ENCODE measurements around the gene GET3.
"Not testable (repeated sequence)": the region's sequence is repeated elsewhere in the genome, so short reads cannot be mapped to it uniquely, and the experiment has no call there.

GET3 gene

GRCh38 chr19:12715929-12716328 is 21.4 kb upstream of the GET3 start:
- DNase-seq (ENCODE audit: low read depth) = no peak

- DNase-seq (ENCODE audit: low read depth) = no peak
These were observed 17.0 kb upstream of the GET3 start for GRCh38 chr19:12720296-12720695.

DNA sequence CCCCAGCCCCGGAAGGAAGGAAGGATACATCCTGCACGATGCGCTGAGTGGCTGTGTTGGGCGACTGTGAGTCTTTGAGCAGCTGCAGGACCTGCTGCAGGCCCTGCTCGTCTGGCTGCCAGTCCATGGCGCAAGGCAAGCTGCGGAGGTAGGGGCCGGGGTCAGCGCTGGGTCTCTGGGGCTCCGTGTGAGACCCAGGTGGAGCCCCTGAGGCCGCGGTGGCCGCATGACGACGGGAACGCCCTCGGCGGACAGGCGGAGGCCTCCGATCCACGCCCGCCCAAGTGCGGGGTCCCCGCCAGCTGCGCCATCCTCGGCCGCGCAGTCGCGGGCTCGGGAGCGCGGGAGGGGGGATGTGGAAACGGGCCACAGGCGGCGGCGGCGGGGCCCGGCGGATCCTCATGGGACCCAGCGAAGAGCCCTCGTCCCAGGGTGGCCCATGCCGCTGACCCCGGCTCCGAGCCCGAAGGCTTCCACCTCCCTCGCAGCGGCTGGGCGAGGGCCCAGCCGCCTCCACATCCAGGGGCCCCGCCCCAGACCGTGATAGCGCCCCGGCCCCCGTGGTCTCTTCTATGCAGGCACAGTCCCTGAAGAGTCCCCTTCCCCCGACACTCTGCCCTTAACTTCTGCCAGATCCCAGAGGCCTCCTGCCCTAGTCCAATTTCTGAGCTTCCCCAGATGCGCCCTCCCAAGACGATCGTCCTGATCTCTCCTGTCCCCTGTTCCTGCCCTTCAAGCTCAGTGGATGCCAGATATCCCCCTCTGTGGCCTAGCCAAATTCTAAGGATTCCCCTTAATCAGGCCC is 16.2 kb upstream of the GET3 start:
- DNase-seq (ENCODE audit: low read depth) = no peak

- DNase-seq (ENCODE audit: low read depth) = peak; percentile 38
These were observed 15.4 kb upstream of the GET3 start for GRCh38 chr19:12721656-12722565.

- DNase-seq (ENCODE audit: low read depth) = peak; percentile 88
These were observed 14.5 kb upstream of the GET3 start for GRCh38 chr19:12722566-12723380.

- no peak for DNase-seq (ENCODE audit: low read depth)
These were observed 14.0 kb upstream of the GET3 start for GRCh38 chr19:12723381-12723640.

DNA sequence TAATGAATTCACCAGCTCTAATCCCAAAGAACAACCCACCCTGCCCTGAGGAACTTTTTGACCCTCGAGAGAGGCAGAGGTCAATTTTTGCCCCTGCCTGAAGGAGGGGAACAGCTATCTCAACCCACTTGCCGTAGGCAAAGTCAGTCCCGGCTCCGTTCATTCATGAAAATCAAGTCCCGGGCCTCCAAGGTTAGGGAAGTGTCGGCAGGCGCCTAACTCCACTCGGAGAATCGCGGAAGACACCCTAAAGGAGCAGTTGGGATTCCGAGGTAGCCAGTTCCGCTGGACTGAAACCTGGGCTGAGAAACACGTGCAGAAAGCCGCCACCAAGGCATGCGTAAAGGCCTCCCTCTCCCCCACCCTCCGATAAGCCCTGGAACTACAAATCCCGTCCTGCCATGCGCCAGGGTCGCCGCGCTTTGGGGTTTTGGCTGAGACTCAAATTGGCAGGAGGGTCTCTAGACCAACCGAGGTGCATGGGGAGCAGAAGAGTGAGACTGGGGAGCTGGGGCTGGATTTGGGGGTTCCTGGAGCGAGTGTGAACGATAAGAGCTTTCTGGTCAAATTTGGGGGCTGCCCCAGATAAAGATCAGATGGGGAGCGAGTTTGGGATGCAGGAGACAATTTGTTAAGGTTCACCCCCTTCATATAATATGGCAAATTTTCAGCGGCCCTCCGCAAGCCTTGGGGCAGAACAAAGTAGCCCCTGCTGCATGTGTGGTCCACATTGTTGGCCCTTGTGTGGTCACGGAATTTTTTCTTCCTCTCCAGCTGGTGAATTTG is 13.5 kb upstream of the GET3 start, which contains the start of gene TNPO2:
Gene TNPO2 (minus strand): TSS at position 292 of the 786 bp plus-strand sequence. CDS start 2,955 bp downstream, outside the sequence.
- peak; percentile 52 for DNase-seq (ENCODE audit: low read depth)

GRCh38 chr19:12725612-12726011 is 11.7 kb upstream of the GET3 start:
- DNase-seq (ENCODE audit: low read depth) = not testable (repeated sequence)

DNA sequence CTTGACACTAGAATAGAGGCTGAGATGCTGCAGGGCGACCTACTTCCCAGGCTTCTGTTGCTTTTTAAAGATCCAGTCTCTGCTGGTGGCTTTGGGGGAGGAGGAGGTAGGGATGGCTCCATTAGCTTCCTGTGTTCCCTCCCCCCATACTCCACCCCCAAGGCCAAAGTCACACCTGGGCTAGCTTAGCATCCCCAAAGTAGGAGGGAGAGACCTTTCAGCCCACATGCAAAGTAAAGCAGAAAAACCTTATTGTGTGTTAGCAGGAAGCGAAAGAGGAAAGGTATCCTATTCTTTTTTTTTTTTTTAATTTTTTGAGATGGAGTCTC is 10.3 kb upstream of the GET3 start:
- no peak for DNase-seq (ENCODE audit: low read depth)

DNA sequence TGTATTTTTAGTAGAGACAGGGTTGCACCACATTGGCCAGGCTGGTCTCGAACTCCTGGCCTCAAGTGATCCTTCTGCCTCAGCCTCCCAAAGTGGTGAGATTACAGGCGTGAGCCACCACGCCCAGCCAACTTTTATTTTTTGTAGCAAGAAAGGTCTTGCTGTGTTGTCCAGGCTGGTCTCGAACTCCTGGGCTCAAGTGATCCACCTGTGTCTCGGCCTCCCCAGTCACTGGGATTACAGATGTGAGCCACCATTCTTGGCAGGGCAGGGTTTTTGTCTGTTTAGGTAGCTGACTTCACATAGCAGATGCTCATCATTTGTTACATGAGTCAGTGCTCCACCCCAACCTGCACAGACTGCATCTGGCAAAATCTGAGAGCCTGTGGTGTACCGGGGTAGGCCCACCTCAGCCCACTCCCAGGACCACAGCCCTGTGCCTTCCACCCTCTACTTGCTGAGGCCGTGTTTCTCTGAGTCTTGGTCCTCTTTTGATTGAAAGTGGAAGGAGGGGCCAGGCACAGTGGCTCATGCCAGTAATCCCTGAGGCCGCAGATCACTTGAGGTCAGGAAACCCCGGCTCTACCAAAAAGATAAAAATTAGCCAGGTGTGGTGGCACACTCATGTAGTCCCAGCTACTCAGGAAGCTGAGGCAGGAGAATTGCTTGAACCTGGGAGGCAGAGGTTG is 9.4 kb upstream of the GET3 start:
- no peak for DNase-seq (ENCODE audit: low read depth)

DNA sequence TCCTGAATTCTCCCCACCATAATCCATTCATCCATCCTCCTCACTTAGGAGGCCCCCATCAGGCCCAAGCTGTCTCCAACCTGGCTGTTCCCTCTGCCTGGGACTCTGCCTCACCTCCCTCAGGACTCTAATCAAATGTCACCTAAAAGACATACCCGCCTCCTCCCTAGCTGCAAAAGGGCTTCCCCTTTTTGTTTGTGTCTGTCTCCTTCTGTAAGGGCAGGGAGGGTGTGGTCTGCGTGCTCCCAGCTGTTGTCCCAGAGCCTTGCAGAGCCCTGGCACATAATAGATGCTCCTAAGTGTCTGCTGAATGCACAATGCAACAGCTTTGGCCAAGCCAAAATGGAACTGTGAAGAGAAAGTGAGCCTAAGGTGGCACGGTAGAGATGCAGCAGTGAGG is 7.2 kb upstream of the GET3 start:
- DNase-seq (ENCODE audit: low read depth) = no peak

DNA sequence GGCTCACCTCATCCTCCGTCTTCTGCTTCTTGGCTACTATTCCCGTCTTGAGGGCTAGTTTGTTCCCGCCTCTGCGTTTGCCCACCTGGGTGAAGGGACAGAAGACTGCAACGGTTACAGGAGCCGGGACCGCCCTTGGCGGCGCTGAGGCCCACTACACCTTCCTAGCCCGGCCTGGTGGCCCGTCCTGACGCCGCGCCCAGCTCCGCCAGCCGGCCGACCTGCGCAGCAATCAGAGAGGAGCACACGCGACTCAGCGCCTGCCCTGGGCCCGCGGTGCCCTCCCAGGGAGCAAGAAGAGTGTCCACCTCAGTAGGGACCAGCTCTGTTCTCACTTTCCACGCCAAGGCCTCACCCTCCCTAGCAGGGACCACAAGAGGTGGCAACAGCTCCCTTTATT is 6.0 kb upstream of the GET3 start:
- no peak for DNase-seq (ENCODE audit: low read depth)

GRCh38 chr19:12733369-12734214 is 3.7 kb upstream of the GET3 start:
- DNase-seq (ENCODE audit: low read depth) = no peak

DNA sequence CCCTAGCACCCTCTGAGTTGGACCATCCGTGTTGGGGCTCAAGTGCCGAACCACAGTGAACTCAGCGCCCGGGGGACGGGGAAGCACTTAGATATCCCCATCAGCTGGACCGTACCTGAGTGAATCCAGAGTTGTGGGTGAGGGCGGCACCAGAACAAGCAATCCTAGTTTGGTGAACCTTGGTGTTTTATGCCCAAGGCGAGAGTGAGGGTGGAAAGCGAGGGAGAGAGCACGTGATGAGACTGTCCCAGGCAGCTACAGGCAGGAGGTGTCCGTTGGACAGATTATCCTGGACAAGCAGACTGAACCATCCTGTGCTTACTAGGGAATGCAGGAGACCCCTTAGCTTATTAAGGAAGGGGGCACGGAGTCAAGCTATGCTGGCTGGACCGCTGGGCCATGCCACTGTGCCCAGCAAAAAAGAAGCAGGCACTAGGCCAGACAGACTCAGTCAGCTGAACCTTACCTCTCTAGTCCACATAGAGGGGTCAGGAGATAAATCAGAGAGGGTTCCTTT is 596 bp downstream of the GET3 start:
- DNase-seq (ENCODE audit: low read depth) = no peak

GRCh38 chr19:12745166-12745897 is 8.0 kb downstream of the GET3 start:
- DNase-seq (ENCODE audit: low read depth) = no peak

DNA sequence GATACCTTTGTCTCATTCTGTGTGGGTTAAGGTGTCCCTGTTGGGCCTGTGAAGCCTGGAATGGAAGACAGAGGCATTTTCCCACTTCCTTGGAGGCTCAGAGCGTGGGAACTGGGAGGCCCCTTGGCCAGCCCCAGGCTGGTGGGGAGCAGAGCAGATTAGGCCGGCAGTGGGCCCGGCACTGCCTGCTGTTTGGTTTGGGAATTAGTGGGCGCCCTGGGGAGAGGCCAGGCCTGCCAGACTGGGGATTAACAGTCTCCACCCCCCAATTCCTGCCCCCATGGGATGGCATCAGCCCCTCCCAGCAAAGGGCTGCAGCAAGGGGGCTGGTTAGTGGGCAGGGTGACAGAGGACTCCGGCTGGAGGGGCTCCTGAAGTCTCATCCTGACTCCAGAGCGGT is 11.2 kb downstream of the GET3 start:
- DNase-seq (ENCODE audit: low read depth) = no peak

DNA sequence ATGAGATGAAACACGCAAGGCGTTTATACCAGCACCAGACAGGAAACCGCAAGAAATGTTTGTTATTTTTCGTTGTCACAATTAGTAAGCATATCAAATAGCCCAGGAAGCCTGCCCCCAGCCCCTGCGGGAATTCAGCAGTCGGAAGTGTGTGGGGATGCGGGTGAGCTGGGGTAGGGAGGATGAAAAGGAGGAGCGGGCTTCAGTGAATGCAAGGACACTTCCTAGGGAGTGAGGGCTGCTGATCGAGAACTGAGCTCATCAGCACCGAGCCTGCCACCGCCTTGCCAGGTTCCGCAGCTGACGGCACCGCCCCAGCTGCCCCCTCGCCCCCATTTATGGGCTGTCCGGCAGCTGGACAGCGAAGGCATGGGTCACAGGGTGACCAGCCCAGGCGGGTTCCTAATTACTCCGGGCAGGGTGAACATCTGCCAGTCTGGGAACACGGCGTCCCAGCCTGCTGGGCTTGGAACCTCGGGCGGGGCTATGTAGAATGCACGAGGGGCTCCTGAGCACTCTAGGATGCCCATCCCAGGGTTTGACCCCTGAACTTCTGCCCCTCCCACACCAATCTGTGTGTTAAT is 12.7 kb downstream of the GET3 start:
- DNase-seq (ENCODE audit: low read depth) = no peak

GRCh38 chr19:12750851-12751250 is 13.6 kb downstream of the GET3 start:
- no peak for DNase-seq (ENCODE audit: low read depth)

DNA sequence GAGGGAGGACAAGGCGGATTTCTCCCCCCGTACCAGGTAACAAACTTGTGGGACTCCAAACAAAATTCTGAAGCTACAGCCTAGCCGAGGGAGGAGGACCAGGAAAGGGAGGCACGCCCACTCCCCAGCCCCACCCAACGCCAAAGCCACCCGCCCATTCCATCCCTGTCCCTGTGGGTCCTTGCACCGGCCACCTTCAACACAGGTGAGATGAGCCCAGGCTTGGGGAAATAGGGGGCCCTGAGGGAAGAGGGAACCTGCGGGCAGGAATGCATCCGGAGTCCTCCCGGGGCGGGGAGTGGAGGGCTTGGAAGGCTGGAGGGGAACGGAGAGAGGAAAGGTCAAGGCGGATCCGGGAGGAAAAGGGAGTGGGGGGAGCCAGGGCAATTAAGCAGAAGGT is 14.3 kb downstream of the GET3 start, which contains the start of gene BEST2:
Gene BEST2 (plus strand): TSS at position 157 of the 400 bp plus-strand sequence. CDS start 802 bp downstream, outside the sequence.
- no peak for DNase-seq (ENCODE audit: low read depth)

All from activated T-cell treated with anti-CD3 and anti-CD28 coated beads for 1 hour (primary cell).